Tibial nerve (tissue), 4 donors: ENCODE results near the gene MSRB3. TPM values are rescaled to one million over a fixed set of nuclear protein-coding genes. Genes with fewer than 3 reads are reported as not detected.

Source experiments
- DNase-seq, 2 donors: peaks; one replicate each; pipeline ENCODE4 v3.0.0-alpha.2; 2019; ENCODE audit warnings: low spot score in 2 of 2
- H3K27ac ChIP-seq, 4 donors: fragments of 200-600 bp; sonication (generic) in 3 of 4; one replicate each; pipeline ENCODE4 v1.5.1; 2017 to 2019; ENCODE audit warnings: mild to moderate bottlenecking in 1 of 4
- H3K27me3 ChIP-seq, 2 donors: fragments of 200-600 bp; sonication (generic) in 1 of 2; one replicate each; pipeline versions ENCODE4 v1.5.1 to v1.6.0; 2017 to 2019
- H3K36me3 ChIP-seq, 3 donors: fragments of 200-600 bp; sonication (generic); one replicate each; pipeline ENCODE4 v1.5.1; 2018 to 2019
- H3K4me1 ChIP-seq, 4 donors: fragments of 200-600 bp; sonication (generic) in 3 of 4; one replicate each; pipeline ENCODE4 v1.5.1; 2017 to 2019
- H3K4me3 ChIP-seq, 4 donors: fragments of 200-600 bp; sonication (generic) in 3 of 4; one replicate each; pipeline ENCODE4 v1.5.1; 2017 to 2019; ENCODE audit warnings: mild to moderate bottlenecking in 1 of 4, moderate library complexity in 1 of 4
- H3K9me3 ChIP-seq, 4 donors: fragments of 200-600 bp; sonication (generic) in 3 of 4; one replicate each; pipeline ENCODE4 v1.5.1; 2017 to 2019
- CTCF ChIP-seq, 5 experiments: fragments of 200-600 bp in 3 of 5; fragments of 450-650 bp in 2 of 5; sonication (generic) in 3 of 5; IDR thresholded peaks; one replicate each; pipeline ENCODE4 v1.5.1; 2016 to 2019; ENCODE audit warnings: antibody characterized with exemption in 5 of 5, mild to moderate bottlenecking in 3 of 5, moderate library complexity in 2 of 5
- EP300 ChIP-seq, 2 donors: sonication (generic); formaldehyde crosslinking; IDR thresholded peaks; one replicate each; pipeline ENCODE4 v1.6.1; 2017; ENCODE audit warnings: antibody characterized with exemption in 2 of 2, mild to moderate bottlenecking in 1 of 2
- POLR2A ChIP-seq, 2 donors: fragments of 450-650 bp; IDR thresholded peaks; one replicate each; pipeline ENCODE4 v1.6.1; 2017; ENCODE audit warnings: antibody characterized with exemption in 2 of 2, mild to moderate bottlenecking in 2 of 2, moderate library complexity in 2 of 2
- WGBS, 2 donors: methylation state at CpG; one replicate each; pipeline ENCODE4 v1.1.5; 2018; 5-methylcytosine and 5-hydroxymethylcytosine counted together
- total RNA-seq, 4 donors: library from RNA; depleted of rRNA; stranded (reverse); fragments of >200 nt; gene quantifications; one replicate each; pipeline ENCODE4 v1.1.0, GENCODE V29; 2016

The MSRB3 gene
- total RNA-seq, 4 donors from 2014 or later = 42.0 to 64.0 (median 47.9) TPM

- DNase-seq = no peak
- H3K27ac ChIP-seq = no peak overlapping the region
- no peaks in the 10 kb centered on the region for H3K27me3 ChIP-seq
- no peak for TF ChIP-seq CTCF (IDR thresholded peaks at IDR 0.05)
- no peak for TF ChIP-seq EP300 (IDR thresholded peaks at IDR 0.05)
- TF ChIP-seq POLR2A (IDR thresholded peaks at IDR 0.05) = no peak
- H3K9me3 ChIP-seq = peaks cover 0 to 16% (median 0%) of the 10 kb centered on the region in 4 donors
- H3K4me3 ChIP-seq = no peak overlapping the region
- H3K36me3 ChIP-seq = peaks cover 0 to 25% (median 0%) of the 10 kb centered on the region in 3 donors
- 83% methylated on average over 4 of the region's 4 CpGs for WGBS, 2 donors
- no peaks in the 10 kb centered on the region for H3K4me1 ChIP-seq
Measured at GRCh38 chr12:65407388-65408149, 129.1 kb downstream of the MSRB3 start.

GRCh38 chr12:65408441-65408840 is 130.0 kb downstream of the MSRB3 start:
- H3K27me3 ChIP-seq = no peaks in the 10 kb centered on the region
- no peak overlapping the region for H3K4me3 ChIP-seq
- 83 to 91% methylated on average over 4 of the region's 4 CpGs for WGBS, 2 donors
- no peak for DNase-seq
- H3K4me1 ChIP-seq = no peaks in the 10 kb centered on the region
- peaks cover 0 to 16% (median 0%) of the 10 kb centered on the region in 3 donors for H3K36me3 ChIP-seq
- TF ChIP-seq EP300 (IDR thresholded peaks at IDR 0.05) (no peak), POLR2A (IDR thresholded peaks at IDR 0.05) (no peak), CTCF (IDR thresholded peaks at IDR 0.05) (no peak)
- H3K27ac ChIP-seq = no peak overlapping the region
- peaks cover 0 to 9% (median 0%) of the 10 kb centered on the region in 4 donors for H3K9me3 ChIP-seq

DNA sequence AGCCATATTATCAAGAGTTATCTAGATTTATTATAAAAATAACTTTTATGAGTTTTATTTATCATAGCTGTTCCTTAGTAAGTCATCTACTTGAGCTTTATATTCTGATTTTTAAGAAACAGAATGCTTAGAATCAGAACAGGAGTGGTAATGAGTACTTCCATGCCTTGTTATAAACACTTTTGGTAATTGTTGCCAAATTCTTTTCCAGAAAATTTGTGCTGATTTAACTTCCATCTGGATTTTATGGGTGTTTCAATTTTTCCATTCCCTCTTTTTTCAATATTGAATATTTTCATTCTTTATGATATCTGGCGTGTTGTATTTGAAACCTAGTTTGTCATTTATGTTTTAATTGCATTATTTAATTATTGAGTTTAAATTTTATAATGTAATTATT is 131.2 kb downstream of the MSRB3 start:
- Histone ChIP-seq H3K27me3 (no peaks in the 10 kb centered on the region), H3K27ac (no peak overlapping the region), H3K36me3 (peaks cover 0 to 12% (median 0%) of the 10 kb centered on the region in 3 donors), H3K9me3 (peaks cover 0 to 5% (median 0%) of the 10 kb centered on the region in 4 donors), H3K4me3 (no peak overlapping the region), H3K4me1 (no peaks in the 10 kb centered on the region)
- WGBS, 2 donors = 83 to 91% methylated on average over 1 of the region's 1 CpG
- no peak for TF ChIP-seq EP300 (IDR thresholded peaks at IDR 0.05)
- TF ChIP-seq CTCF (IDR thresholded peaks at IDR 0.05) = no peak
- TF ChIP-seq POLR2A (IDR thresholded peaks at IDR 0.05) = no peak
- DNase-seq = no peak

DNA sequence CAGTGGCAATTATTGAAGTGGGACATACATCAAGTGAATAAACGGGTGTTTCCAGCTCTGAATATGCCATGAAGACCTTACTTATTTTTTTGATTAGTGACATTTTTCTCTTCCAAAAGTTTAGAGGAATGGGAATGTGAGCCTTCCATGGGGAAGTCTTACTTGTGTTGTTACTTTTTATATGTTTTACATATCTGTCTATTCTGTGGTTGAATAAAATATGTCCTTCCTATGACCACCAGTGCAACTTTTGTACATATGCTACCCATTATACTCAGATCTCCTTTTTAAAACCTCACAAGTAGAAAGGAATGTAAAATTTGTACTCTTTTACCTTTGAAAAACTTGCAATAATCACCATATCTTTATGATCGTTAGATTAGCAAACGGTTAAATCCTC is 132.7 kb downstream of the MSRB3 start:
- H3K27ac ChIP-seq = no peak overlapping the region
- no peak for DNase-seq
- H3K9me3 ChIP-seq = peaks cover 0 to 5% (median 0%) of the 10 kb centered on the region in 4 donors
- no peak overlapping the region for H3K4me3 ChIP-seq
- no peak for TF ChIP-seq CTCF (IDR thresholded peaks at IDR 0.05)
- no peak for TF ChIP-seq POLR2A (IDR thresholded peaks at IDR 0.05)
- TF ChIP-seq EP300 (IDR thresholded peaks at IDR 0.05) = no peak
- peaks cover 0 to 9% (median 0%) of the 10 kb centered on the region in 3 donors for H3K36me3 ChIP-seq
- H3K4me1 ChIP-seq = no peaks in the 10 kb centered on the region
- WGBS, 2 donors = 73 to 77% methylated on average over 3 of the region's 3 CpGs
- H3K27me3 ChIP-seq = no peaks in the 10 kb centered on the region

DNA sequence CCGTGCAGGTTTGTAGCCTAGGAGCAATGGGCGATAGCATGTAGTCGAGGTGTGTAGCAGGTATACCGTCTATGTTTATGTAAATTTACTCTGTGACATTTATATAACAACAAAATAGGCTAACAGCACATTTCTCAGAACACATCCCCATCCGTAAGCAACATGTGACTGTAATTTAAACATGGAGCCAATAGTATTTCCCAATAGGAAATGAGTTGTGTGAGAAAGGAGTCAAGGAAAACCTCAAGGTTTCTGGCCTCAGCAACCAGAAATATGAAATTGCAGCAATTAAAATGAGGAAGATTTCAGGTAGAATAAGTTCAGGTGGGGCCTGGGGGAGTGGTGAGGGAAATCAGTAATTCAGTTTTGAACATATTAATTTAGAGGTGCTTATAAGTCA is 136.0 kb downstream of the MSRB3 start:
- TF ChIP-seq POLR2A (IDR thresholded peaks at IDR 0.05) (no peak), CTCF (IDR thresholded peaks at IDR 0.05) (no peak)
- no peak overlapping the region for H3K27ac ChIP-seq

More for the DNA sequence above, 136.0 kb downstream of the MSRB3 start:
- no peak for DNase-seq
- H3K4me1 ChIP-seq = no peaks in the 10 kb centered on the region
- peaks cover 0 to 2% (median 0%) of the 10 kb centered on the region in 4 donors for H3K9me3 ChIP-seq
- H3K27me3 ChIP-seq = no peaks in the 10 kb centered on the region
- H3K36me3 ChIP-seq = peaks cover 0 to 17% (median 0%) of the 10 kb centered on the region in 3 donors
- WGBS, 2 donors = 94 to 99% methylated on average over 5 of the region's 5 CpGs
- no peak overlapping the region for H3K4me3 ChIP-seq
